GM19372 (cell line): ENCODE results near the gene STRAP.

ENCODE experiments used
- ATAC-seq: cut with Tn5 transposase; IDR thresholded peaks from one replicate; pipeline ENCODE4 v1.9.1; 2021; ENCODE audit warnings: mild to moderate bottlenecking, low read depth, moderate library complexity; ENCODE audit not compliant: unreplicated experiment

STRAP gene, protein sequence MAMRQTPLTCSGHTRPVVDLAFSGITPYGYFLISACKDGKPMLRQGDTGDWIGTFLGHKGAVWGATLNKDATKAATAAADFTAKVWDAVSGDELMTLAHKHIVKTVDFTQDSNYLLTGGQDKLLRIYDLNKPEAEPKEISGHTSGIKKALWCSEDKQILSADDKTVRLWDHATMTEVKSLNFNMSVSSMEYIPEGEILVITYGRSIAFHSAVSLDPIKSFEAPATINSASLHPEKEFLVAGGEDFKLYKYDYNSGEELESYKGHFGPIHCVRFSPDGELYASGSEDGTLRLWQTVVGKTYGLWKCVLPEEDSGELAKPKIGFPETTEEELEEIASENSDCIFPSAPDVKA

GRCh38 chr12:15882118-15882971, at the start of gene STRAP:
Gene STRAP, plus strand, starts transcription at chr12:15882387. Its CDS starts 321 bp downstream, at chr12:15882708.
- peak; percentile 97 for ATAC-seq

GRCh38 chr12:15834575-15834974, 47.6 kb upstream of the STRAP start:
- no peak for ATAC-seq

DNA sequence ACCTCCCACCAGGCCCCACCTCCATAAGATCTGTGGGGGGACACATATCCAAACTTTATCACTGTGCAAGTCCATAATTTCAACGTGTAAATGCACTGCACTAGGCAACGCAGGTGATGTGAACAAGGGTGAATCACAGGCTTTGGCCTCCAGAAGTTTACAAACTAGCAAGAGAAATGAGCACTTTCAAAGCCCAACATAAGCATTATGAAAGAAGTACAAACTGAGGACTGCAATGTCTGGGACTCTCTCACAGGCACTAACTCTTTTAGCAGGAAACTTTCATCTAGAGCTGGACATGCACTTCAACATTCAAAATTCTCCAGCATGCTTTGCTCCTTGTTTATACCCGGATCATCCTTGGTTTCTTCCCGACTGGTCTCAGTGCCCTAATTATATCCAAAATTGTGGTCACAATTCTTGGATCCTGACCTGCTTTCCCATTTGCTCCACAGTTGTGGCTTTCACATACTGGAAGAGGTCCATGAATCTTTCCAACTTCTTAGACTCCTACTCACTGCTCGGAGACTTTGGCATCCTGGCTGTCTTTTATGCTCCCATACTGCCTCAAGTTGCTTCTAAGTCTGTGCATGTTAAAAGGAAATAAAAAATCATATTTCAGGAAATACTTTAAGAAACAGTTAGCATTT, 44.9 kb upstream of the STRAP start:
- ATAC-seq = no peak

DNA sequence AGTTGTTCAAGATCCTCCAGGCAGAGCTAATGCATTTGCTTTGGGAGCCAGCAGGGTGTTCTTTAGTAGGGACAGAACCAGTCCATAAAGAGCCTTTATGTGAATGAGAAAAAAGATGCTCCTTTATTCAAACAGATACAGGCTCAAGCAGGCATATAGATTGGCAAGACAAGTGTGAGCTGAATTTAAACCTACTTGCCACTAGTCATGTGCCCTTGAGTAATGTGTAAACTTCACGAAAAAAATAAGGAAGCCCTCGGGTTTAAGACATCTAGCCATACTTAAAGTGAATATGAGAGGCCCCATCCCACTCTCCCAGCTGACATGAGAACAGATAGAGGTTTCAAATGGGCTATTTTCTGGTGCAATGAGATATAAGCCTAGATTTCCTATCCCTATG, 43.1 kb upstream of the STRAP start:
- no peak for ATAC-seq

DNA sequence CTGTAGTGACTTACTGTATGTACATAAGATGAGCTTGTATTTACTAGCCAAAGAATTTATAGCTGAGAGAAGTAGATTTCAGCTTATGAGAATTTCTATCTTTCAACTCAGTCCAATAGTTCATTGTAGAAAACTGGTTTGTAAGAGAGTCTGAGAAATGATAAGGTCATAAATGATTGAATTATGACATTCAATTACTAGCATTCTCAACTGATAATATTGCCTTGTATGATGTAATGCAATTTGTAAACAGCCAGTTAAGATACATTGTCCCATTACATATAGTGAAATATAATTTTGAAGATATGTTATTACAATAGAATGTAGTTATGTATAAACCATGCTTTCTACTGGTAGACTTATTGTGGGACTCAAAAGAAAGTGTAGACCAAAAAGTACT, 42.5 kb upstream of the STRAP start:
- ATAC-seq = no peak

DNA sequence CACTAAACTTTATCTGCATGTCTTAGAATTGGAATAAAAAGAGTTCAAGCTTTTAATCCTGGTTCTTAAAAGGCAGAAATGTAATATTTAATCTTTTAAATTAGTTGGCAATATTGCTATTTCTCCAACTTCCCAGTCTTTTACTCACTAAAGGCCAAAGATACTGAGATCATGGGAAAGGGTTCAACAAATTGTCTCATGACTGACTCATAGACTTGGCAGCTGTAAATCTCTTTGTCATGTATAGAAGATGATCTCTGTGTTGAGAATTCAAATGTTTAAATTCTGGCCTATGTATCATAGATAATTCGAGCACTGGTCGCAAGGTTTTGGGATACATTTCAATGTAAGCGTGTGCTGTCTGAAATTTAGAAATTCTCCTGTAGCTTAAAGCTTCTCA, 40.1 kb upstream of the STRAP start:
- ATAC-seq = no peak

GRCh38 chr12:15846887-15847286, 35.3 kb upstream of the STRAP start:
- no peak for ATAC-seq

GRCh38 chr12:15848606-15849005, 33.6 kb upstream of the STRAP start:
- no peak for ATAC-seq

DNA sequence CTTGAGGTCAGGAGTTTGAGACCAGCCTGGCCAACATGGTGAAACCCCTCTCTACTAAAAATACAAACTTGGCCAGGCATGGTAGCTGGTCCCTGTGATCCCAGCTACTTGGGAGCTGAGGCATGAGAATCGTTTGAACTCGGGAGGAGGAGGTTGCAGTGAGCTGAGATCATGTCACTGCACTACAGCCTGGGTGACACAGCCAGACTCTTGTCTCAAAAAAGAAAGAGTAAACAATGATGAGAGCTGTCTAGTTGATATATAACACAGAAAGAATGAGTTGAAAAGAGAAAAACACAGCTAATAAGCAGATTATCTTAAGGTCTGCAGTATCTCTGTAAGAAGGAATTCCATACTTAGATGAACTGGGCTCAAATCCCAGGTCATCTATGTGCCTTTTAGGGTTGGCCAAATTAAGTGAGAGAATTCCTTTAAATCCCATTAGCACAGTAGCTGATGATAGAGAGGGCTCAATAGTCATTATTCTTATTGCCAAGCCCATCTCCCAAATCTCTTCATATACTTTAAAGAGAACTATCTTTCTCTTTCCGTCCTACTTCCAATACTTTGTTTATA, 31.1 kb upstream of the STRAP start:
- no peak for ATAC-seq

GRCh38 chr12:15851919-15852318, 30.3 kb upstream of the STRAP start:
- ATAC-seq = no peak

GRCh38 chr12:15852383-15852782, 29.8 kb upstream of the STRAP start:
- ATAC-seq = no peak

DNA sequence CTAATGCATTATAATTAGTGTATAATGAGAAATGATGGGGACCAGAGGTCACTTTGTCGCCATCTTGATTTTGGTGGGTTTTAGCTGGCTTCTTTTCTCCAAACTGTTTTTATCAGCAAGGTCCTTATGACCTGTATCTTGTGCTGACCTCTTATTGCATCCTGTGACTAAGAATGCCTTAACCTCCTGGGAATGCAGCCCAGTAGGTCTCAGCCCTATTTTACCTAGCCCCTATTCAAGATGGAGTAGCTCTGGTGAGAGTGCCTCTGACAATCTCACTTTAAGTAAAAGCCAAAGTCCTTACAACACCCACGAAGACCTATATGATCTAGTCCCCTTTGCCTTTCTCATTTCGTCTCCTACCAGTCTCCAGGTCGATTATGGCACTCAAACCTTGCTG, 28.3 kb upstream of the STRAP start:
- ATAC-seq = no peak

DNA sequence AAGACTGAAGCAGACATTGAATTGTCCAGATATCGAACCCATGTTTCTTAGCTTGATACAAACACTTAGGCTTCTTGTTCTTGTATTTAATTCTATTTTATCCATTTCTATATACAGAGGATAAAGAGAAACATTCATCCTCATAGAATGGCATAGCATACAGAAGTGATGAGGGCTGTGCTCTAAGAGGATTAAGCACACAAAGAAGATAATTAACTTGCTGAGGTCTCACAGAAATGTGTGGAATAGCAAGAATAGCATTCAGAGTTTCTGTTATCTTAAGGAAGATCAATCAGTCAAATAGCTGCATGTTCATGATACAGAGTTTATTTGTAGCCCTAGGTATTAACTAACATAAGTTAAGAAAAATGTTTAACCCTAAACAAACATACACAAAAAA, 27.3 kb upstream of the STRAP start:
- no peak for ATAC-seq

- ATAC-seq = no peak
Measured at GRCh38 chr12:15855646-15856045, 26.5 kb upstream of the STRAP start.

GRCh38 chr12:15856097-15856982, 25.8 kb upstream of the STRAP start:
- no peak for ATAC-seq

GRCh38 chr12:15858353-15858752, 23.8 kb upstream of the STRAP start:
- ATAC-seq = no peak

DNA sequence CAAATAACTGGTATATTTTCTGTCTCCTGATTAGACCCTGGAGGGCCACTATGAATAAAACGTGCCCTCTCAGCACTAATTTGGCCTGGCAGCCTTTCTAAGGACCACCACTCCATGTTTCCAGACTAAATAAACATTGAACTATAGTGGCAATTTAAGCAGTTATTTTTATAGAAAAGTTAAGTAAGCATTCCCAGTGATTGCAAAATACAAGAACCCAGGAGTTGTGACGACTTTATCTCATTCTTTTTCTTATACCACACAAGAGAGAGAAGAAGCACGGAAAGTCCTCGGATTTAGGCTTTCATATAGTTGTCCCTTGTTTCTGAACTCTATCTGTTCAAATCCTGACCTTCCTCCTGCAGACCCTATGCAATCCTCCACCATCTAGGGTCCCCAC, 23.1 kb upstream of the STRAP start:
- no peak for ATAC-seq

- no peak for ATAC-seq
Measured at GRCh38 chr12:15861404-15861803, 20.8 kb upstream of the STRAP start.

GRCh38 chr12:15862840-15863239, 19.3 kb upstream of the STRAP start:
- ATAC-seq = no peak

GRCh38 chr12:15863372-15863771, 18.8 kb upstream of the STRAP start:
- ATAC-seq = no peak
